Measurements from ENCODE around the gene TMEM81. TPM values are rescaled to one million over a fixed set of nuclear protein-coding genes. Genes with fewer than 3 reads are reported as not detected.

Gene TMEM81
- total and polyA plus RNA-seq, 9 donors = 0.92 to 4.2 (median 2.2) TPM

GRCh38 chr1:205127646-205128045 is 43.4 kb upstream of the TMEM81 start:
- no peak for DNase-seq
- H3K36me3 ChIP-seq = no peaks in the 10 kb centered on the region
- H3K4me3 ChIP-seq = no peak overlapping the region
- 86 to 95% (median 90%) methylated on average over 3 of the region's 3 CpGs for WGBS, 3 donors
- no peaks in the 10 kb centered on the region for H3K27me3 ChIP-seq
- H3K4me1 ChIP-seq (ENCODE audit: insufficient read depth) = peaks cover 2% of the 10 kb centered on the region
- no peaks in the 10 kb centered on the region for H3K9me3 ChIP-seq
- TF ChIP-seq, protein P1, sequence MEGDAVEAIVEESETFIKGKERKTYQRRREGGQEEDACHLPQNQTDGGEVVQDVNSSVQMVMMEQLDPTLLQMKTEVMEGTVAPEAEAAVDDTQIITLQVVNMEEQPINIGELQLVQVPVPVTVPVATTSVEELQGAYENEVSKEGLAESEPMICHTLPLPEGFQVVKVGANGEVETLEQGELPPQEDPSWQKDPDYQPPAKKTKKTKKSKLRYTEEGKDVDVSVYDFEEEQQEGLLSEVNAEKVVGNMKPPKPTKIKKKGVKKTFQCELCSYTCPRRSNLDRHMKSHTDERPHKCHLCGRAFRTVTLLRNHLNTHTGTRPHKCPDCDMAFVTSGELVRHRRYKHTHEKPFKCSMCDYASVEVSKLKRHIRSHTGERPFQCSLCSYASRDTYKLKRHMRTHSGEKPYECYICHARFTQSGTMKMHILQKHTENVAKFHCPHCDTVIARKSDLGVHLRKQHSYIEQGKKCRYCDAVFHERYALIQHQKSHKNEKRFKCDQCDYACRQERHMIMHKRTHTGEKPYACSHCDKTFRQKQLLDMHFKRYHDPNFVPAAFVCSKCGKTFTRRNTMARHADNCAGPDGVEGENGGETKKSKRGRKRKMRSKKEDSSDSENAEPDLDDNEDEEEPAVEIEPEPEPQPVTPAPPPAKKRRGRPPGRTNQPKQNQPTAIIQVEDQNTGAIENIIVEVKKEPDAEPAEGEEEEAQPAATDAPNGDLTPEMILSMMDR (IDR thresholded peaks at IDR 0.05) = no peak
- TF ChIP-seq EP300 (IDR thresholded peaks at IDR 0.05) (no peak), POLR2A (IDR thresholded peaks at IDR 0.05) (no peak)
- no peak overlapping the region for H3K27ac ChIP-seq
- intact Hi-C loops (cut with DNase I) = loop anchor here in 1 of 4 donors (10.0 kb wide), 1 partner anchor 127 kb away; no protein-coding TSS in a partner anchor

- WGBS, 3 donors = 79 to 82% (median 79%) methylated on average over 7 of the region's 7 CpGs
- no peak overlapping the region for H3K27ac ChIP-seq
- intact Hi-C loops (cut with DNase I) = loop anchor here in 1 of 4 donors (10.0 kb wide), 1 partner anchor 130 kb away; no protein-coding TSS in a partner anchor
- no peak for DNase-seq
- H3K4me3 ChIP-seq = no peak overlapping the region
- H3K36me3 ChIP-seq = no peaks in the 10 kb centered on the region
- no peaks in the 10 kb centered on the region for H3K27me3 ChIP-seq
- H3K4me1 ChIP-seq (ENCODE audit: insufficient read depth) = peaks cover 9% of the 10 kb centered on the region
- TF ChIP-seq EP300 (IDR thresholded peaks at IDR 0.05) (no peak), POLR2A (IDR thresholded peaks at IDR 0.05) (no peak)
- TF ChIP-seq, protein P1 (IDR thresholded peaks at IDR 0.05) = no peak
- no peaks in the 10 kb centered on the region for H3K9me3 ChIP-seq
These were observed 40.5 kb upstream of the TMEM81 start for GRCh38 chr1:205124726-205125125.

- intact Hi-C loops (cut with DNase I) = loop anchor here in 1 of 4 donors (10.0 kb wide), 1 partner anchor 132 kb away; no protein-coding TSS in a partner anchor
- H3K4me3 ChIP-seq = peak overlapping the region; percentile 83
- TF ChIP-seq, protein P1 (IDR thresholded peaks at IDR 0.05) = no peak
- no peak for TF ChIP-seq POLR2A (IDR thresholded peaks at IDR 0.05)
- TF ChIP-seq EP300 (IDR thresholded peaks at IDR 0.05) = no peak
- H3K27me3 ChIP-seq = no peaks in the 10 kb centered on the region
- H3K36me3 ChIP-seq = no peaks in the 10 kb centered on the region
- WGBS, 3 donors = 27 to 39% (median 30%) methylated on average over 9 of the region's 9 CpGs
- H3K4me1 ChIP-seq (ENCODE audit: insufficient read depth) = peaks cover 9% of the 10 kb centered on the region
- H3K9me3 ChIP-seq = no peaks in the 10 kb centered on the region
- no peak for DNase-seq
- H3K27ac ChIP-seq = peak overlapping the region in 1 of 2 donors; percentile 93
These were observed 38.2 kb upstream of the TMEM81 start for GRCh38 chr1:205122489-205122882.

GRCh38 chr1:205121660-205122488 is 37.6 kb upstream of the TMEM81 start, which contains the start of gene RBBP5:
Gene RBBP5, minus strand, starts transcription at chr1:205121978. Its CDS starts 105 bp downstream, at chr1:205121873.
- H3K27me3 ChIP-seq = no peaks in the 10 kb centered on the region
- H3K4me3 ChIP-seq = peak within 1 kb of the TSS; percentile 83
- 0% methylated on average over 46 of the region's 46 CpGs for WGBS, 3 donors
- TF ChIP-seq EP300 (IDR thresholded peaks at IDR 0.05) (no peak), POLR2A (IDR thresholded peaks at IDR 0.05) (peak; percentile 65)
- TF ChIP-seq, protein P1 (IDR thresholded peaks at IDR 0.05) = peak in 2 of 3 donors; percentile 29 to 69
- H3K9me3 ChIP-seq = no peaks in the 10 kb centered on the region
- intact Hi-C loops (cut with DNase I) = loop anchor here in 1 of 4 donors (10.0 kb wide), 1 partner anchor 133 kb away; no protein-coding TSS in a partner anchor
- H3K36me3 ChIP-seq = no peaks in the 10 kb centered on the region
- peak; percentile 88 to 95 (median 94) for DNase-seq
- peak within 1 kb of the TSS; percentile 59 to 93 for H3K27ac ChIP-seq
- peaks cover 9% of the 10 kb centered on the region for H3K4me1 ChIP-seq (ENCODE audit: insufficient read depth)
